Epithelial cell of esophagus (primary cell): ENCODE data around the gene SOX18.
"Not testable (repeated sequence)": the region's sequence is repeated elsewhere in the genome, so short reads cannot be mapped to it uniquely, and the experiment has no call there.

Experiments
- DNase-seq: peaks from one replicate; pipeline ENCODE4 v3.0.0; 2010; ENCODE audit warnings: low read depth
- H3K4me3 ChIP-seq: 2 replicates; pipeline ENCODE4 v1.5.1; 2011; ENCODE audit warnings: mild to moderate bottlenecking, low read length, control low read depth
- TF ChIP-seq, protein P1 (sequence below): IDR thresholded peaks from 2 replicates; pipeline ENCODE4 v1.5.1; 2011; ENCODE audit warnings: low read depth, mild to moderate bottlenecking, low read length, control low read depth, inconsistent platforms; ENCODE audit not compliant: insufficient read depth; ENCODE audit errors: missing control alignments

Gene SOX18

DNA sequence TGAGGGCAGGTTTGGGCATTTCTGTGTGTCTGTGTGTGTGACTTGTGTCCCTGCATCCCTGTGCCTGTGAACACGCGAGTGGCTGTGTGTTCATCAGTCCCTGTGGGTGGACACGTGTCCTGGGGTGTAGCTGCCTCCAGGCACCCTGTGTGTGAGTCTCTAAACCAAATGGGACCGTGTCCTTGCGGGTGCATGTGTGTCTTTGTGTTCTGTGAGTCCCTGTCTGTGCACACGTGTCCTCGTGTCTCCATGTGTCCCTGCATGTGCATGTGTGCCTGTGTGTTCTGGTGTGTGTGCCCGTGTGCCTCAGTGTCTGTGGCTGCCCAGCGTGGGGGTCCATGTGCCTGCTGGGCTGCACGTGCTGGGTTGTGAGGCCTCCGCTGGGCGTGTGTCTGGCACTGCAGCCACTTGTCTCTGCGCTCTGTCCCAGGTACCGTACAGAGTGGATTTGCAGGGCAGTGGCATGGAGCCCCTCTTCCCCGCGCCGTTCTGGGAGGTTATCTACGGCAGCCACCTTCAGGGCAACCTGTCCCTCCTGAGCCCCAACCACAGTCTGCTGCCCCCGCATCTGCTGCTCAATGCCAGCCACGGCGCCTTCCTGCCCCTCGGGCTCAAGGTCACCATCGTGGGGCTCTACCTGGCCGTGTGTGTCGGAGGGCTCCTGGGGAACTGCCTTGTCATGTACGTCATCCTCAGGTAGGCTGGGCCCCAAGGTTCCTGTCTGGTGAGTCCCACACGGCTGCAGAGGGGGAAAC, 43.0 kb upstream of the SOX18 start:
- TF ChIP-seq, protein P1, sequence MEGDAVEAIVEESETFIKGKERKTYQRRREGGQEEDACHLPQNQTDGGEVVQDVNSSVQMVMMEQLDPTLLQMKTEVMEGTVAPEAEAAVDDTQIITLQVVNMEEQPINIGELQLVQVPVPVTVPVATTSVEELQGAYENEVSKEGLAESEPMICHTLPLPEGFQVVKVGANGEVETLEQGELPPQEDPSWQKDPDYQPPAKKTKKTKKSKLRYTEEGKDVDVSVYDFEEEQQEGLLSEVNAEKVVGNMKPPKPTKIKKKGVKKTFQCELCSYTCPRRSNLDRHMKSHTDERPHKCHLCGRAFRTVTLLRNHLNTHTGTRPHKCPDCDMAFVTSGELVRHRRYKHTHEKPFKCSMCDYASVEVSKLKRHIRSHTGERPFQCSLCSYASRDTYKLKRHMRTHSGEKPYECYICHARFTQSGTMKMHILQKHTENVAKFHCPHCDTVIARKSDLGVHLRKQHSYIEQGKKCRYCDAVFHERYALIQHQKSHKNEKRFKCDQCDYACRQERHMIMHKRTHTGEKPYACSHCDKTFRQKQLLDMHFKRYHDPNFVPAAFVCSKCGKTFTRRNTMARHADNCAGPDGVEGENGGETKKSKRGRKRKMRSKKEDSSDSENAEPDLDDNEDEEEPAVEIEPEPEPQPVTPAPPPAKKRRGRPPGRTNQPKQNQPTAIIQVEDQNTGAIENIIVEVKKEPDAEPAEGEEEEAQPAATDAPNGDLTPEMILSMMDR = no peak
- no peak for DNase-seq
- no peak overlapping the region for H3K4me3 ChIP-seq

DNA sequence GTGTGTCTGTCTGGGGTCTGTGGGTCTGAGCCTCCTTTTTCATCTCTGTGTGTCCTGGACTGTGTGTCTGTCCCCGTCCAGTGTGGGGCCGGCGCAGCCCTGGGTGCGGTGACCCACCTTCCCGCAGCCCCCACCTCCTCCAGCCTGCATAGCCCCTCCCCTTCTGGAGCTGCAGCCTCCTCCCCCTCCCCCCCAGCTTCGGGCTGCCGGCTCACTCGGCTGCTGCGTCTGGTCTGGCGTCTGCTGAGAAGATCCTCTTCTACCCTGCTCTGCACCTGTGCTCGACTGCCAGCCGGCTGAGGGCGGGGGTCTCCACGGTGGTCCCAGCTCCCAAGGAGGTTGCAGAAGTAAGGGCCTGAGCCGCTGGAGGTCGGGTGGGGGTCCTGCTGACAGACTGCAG, 42.3 kb upstream of the SOX18 start:
- TF ChIP-seq, protein P1 = no peak
- no peak for DNase-seq
- H3K4me3 ChIP-seq = no peak overlapping the region

DNA sequence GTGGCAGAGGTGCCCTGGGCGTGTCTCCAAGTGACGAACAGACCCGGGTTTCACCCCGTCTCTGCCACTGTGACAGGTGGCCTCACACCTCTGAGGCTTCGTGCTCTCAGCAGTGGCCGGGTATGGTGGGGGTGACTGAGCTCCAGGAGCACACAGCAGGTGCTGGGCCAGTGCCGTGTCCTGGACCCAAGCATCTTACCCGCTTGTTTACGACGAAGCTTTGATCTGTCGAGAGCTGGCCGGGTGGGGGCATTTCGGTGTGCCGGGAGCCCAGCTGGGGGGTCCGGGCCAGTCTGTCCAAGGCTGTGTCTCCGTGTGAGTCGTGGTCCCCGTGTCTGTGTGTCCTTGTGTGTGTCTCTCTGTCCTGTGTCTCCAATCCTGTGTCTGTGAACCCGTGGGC, 41.9 kb upstream of the SOX18 start:
- no peak overlapping the region for H3K4me3 ChIP-seq
- DNase-seq = no peak
- TF ChIP-seq, protein P1 = no peak

DNA sequence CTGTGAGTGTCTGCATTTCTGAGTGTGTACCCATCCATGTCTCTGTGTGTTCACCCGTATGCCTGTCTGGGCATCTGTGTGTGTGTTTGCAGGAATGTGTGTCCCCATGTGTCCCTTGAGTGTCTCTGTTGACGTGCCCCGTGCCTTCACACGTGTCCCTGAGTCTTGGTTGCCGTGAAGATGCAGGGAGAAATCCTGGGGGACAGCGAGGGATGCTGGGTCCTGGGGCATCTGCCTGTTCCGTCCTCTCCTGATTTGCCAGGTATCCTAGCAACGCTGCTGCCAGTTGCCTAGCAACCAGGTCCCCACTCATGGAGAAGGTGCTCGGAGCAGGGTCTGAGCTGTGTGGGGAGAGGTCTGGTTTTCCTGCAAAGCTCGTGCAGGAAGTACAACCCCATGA, 40.7 kb upstream of the SOX18 start:
- TF ChIP-seq, protein P1 = no peak
- no peak overlapping the region for H3K4me3 ChIP-seq
- no peak for DNase-seq

DNA sequence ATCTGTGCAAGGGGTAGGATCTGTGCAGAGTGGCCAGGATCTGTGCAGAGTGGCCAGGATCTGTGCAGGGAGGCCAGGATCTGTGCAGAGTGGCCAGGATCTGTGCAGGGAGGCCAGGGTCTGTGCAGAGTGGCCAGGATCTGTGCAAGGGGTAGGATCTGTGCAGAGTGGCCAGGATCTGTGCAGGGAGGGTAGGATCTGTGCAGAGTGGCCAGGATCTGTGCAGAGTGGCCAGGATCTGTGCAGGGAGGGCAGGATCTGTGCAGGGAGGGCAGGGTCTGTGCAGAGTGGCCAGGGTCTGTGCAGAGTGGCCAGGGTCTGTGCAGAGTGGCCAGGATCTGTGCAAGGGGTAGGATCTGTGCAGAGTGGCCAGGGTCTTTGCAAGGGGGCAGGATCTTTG, 39.1 kb upstream of the SOX18 start:
- H3K4me3 ChIP-seq, DNase-seq: not testable (repeated sequence)

DNA sequence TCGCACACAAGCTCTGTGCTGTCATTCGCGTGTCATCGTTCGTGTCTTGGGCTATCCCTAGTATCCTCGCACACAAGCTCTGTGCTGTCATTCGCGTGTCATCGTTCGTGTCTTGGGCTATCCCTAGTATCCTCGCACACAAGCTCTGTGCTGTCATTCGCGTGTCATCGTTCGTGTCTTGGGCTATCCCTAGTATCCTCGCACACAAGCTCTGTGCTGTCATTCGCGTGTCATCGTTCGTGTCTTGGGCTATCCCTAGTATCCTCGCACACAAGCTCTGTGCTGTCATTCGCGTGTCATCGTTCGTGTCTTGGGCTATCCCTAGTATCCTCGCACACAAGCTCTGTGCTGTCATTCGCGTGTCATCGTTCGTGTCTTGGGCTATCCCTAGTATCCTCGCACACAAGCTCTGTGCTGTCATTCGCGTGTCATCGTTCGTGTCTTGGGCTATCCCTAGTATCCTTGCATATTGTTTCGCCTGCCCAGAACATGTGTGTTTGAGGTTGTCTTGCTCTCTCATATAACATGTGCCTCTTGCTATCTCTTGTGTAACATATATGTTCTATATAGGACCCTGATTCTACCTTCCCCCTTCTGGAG, 37.9 kb upstream of the SOX18 start:
- DNase-seq, H3K4me3 ChIP-seq: not testable (repeated sequence)

DNA sequence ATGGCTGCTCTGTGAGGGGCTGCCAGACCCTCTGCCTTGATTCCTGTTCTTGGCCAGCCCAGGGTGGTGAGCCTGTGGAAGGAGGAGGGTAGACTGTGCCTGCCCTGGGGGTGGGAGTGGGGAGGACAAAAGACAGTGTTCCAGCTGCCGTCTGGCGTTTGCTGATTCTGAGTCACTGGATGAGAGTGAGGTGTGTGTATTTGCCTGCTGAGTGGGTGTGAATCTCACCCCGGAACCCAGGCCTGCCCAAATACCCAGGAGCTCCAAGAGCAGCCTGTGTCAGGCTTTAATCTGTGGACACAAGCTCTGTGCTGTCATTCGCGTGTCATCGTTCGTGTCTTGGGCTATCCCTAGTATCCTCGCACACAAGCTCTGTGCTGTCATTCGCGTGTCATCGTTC, 37.4 kb upstream of the SOX18 start:
- TF ChIP-seq, protein P1 = no peak
- no peak overlapping the region for H3K4me3 ChIP-seq
- DNase-seq = peak; percentile 68

DNA sequence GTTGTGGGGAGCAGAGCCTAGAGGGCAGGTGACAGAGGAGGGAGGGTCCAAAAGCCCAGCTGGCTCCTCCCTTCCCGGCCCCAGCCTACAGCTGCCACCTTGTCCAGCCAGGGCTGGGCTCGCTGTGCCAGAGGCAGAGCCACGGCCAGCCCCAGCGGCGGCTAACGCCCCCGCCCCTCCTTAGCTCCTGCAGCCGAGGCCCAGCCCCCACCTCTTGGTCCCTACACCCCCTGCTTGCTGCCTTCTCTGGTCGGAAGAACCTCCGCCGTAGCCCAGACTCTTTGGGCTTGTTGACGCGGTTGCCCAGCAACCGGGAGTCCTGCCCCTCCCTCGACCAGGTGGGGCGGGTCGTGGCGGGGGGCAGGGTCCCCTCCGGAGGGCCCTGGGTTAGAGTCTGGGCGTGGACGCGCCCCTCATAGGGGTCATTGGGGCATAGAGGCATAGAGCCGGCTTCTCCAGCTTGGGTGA, 35.3 kb upstream of the SOX18 start:
- no peak overlapping the region for H3K4me3 ChIP-seq
- DNase-seq = no peak
- TF ChIP-seq, protein P1 = no peak
